GM12892 (cell line): ENCODE data around the gene TFF2.

Experiments
- POLR2A ChIP-seq: IDR thresholded peaks from 2 replicates; pipeline ENCODE4 v1.6.1; 2011; ENCODE audit warnings: low read depth, low read length, control low read depth
- POLR2AphosphoS5 ChIP-seq: IDR thresholded peaks from 2 replicates; pipeline ENCODE4 v1.6.1; 2011; ENCODE audit warnings: low read depth, low read length, control low read depth
- TAF1 ChIP-seq: IDR thresholded peaks from 2 replicates; pipeline ENCODE4 v1.6.1; 2011; ENCODE audit warnings: low read depth, mild to moderate bottlenecking, control low read depth, low read length, borderline replicate concordance

- TF ChIP-seq POLR2A (no peak), TAF1 (no peak), POLR2AphosphoS5 (no peak)
Observed at GRCh38 chr21:42308914-42309752, 41.7 kb downstream of the TFF2 start.
